AG08395 (cell line): ENCODE results near the gene PALM.
"Not testable (repeated sequence)": the region's sequence is repeated elsewhere in the genome, so short reads cannot be mapped to it uniquely, and the experiment has no call there.

Source experiments
- DNase-seq: peaks from one replicate; pipeline ENCODE4 v3.0.0; 2012; ENCODE audit warnings: mixed read lengths, low spot score

The PALM gene

DNA sequence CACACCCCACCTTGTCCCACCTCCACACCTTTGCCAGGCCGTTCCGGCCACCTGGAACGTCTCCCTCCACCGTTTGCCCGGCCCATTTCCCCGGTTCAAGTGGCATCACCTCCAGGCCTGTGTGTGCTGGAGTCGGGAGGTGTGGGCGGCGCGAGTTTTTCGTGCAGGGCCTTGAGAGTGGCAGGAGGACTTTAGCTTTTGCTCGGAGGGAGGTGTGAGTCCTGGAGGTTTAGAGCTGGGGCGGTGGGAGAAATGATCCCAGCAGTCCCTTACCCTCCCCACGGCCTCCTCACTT is 4.3 kb upstream of the PALM start:
- DNase-seq, result no peak

DNA sequence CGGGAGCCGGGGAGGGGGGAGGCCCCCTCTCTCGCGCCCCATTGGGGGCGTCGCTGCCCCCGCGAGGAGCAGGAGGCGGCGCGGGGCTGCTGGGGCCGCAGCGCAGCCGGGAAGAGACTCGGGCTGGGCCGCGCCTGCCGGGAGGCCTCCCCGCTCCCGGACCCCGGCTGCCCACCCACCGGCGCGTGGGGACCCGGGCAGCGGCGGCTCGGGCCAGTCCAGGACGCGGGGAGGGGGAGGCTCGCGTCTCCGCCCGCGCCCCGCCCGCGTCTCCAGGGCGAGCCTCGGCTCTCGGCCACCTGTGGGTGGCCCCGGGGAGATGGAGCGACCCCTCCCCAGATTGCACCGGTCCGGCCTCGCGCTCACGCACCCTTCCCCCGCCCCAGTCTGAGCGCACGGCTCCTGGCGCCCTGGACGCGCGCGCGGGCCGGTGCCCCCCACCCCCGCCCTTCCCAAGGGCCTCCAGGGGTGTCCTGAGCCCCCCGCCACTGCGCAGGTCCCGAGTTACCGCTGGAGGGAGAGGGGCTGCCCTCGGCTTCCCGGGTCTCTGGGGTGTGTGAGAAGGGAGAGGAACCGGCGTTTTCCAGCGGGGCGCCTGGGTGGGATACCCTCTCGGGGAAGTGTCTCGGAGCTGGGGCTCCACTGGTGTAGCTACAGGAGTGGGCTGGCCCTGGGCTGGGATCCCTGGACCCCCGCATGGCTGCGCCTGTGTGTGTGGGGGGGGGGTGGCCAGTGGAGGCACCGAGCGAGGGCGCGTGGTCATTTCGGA is 645 bp downstream of the PALM start:
- no peak for DNase-seq

DNA sequence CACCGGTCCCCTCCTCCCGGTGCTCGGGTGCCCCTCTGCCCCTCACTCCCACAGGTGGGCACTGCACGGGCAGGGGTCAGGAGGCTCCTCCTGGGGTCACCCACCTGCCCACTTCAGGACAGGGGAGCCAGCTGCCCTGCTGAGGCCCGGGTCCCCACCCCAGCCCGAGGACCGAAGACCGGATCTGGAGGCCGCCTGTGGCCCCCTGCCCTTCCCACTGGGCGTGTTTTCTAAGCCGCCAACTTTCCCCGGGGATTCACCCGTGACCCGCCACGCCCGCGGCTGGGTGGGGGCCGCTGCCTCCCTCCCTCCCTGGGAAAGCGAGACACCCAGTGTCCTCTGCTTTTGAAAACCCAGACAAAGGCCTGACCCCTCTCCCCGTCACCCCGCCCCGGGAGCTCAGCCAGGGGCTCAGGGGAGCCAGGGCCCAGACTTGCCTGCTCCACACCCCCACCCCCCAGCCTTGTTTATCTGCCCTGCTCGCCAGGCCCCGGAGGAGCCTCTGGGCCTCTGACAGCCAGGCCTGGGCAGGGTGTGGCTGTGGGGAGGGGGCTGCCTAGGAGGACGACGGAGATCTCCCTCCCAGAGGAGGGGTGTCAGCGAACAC is 1.3 kb downstream of the PALM start:
- no peak for DNase-seq

DNA sequence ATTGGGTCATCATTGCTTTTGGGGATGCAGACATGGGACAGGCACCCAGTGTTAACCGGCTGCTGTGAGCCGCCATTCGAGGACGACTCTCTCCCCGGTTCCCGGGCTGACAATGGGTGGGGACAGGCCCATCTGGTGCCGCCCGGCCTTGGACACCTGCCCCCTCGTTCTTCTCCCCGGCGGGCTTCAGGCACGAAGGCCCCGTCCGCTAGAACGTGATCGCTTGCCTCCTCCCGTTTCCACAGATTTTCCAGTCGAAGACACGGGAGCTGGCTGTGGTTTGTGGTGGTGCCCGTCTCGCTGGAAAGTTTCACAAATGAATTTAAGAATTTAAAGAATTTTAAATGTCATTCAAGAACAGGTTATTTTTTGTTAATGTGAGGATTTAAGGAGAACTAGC is 2.0 kb downstream of the PALM start:
- no peak for DNase-seq

DNA sequence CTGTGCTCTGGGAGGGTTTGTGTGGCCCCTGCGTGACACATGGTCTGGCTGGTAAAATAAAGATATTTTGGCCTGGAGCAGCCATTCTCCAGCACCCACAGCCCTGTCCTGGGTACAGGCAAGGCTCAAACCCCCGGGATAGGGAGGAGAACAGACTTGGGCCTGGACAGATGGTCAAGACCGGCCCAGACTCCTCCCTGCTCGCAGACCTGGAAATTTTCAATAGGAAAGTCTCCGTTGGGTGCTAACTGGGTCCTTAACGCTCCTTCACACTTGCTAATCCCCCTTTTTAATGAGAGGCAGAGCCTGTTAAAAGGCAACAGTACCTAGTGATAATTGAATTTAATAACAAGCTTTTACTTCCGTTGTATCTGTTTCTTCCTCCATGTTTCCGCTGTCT is 2.5 kb downstream of the PALM start:
- no peak for DNase-seq

DNA sequence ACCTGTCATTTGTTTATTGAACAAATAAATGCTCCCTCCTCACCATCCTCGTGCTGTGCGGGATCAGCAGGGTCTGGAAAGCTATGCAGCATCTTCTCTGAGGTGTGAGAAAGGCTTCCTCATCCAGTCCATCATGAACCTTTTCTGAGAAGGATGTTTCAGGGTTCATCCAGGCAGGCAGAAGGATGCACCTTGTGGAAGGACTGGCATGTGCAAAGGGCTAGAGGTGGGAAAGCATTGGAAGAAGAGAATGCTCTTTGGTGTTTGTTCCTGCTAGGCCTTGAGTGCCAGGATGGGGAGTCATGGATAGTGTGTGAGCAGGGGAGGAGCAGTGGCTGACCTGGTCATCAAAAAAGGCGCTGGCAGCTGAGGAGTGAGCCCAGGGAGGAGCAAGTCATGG is 6.6 kb downstream of the PALM start:
- DNase-seq, result no peak

GRCh38 chr19:718251-718951 is 9.7 kb downstream of the PALM start:
- no peak for DNase-seq

DNA sequence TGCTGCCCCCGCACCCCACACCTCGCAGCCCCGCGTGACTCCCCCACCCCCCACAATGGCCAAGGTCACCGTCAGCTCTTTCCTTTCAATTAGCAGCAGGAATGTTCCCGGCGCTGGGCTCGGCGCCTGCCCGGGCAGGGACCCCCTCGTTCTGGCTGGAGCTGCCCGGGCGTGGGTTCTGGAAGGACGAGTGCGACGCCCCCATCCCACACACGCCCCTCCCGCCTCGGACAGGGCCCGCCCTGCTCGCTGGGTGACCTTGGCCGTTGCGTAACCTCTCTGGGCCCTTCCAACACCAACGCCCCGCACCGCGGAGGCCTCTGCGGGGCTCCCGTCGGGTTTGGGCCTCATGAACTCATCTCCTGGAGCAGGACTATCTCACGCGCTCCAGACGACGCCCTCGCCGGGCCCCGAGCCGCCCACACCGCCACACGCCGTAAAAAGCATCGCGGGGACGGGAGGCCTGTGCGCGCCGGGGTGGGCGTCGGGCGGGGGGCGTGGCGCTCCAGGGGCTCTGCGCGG is 10.3 kb downstream of the PALM start:
- DNase-seq, result no peak

- no peak for DNase-seq
Measured at GRCh38 chr19:719636-720344, 11.1 kb downstream of the PALM start.

DNA sequence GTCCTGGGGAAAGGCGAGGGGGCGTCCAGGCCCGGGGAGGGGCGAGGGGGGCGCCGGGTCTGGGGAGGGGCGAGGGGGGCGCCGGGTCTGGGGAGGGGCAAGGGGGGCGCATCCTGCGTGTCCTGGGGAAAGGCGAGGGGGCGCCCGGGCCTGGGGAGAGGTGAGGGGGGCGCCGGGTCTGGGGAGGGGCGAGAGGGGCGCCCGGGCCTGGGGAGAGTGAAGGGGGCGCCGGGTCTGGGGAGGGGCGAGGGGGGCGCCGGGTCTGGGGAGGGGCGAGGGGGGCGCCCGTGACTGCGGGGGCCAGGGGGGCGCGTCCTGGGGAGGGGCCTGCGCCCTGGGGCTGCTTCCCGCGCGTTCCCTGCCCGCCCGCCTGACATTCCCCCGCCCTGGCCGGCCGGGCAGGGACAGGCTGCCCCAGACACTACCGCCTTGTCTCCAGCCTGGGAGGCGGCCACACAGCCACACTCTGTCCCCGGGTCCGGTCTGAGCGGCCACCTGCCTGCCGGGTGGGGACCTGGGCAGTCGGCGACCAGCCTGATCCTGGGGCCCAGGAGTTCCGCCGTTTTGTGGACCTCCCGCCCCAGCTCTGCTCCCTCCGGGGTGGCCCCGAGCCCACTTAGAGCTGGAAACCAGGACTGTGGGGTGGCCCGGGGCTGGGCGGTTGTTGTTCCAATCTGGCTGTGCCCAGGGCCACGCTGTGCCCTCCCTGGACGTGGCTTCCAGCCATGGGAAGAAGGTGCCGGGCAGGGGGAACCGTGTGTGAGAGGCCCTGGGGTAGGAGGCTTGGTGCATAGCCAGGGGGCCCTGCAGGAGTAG is 11.8 kb downstream of the PALM start:
- no peak for DNase-seq

- DNase-seq, result no peak
Measured at GRCh38 chr19:722553-723101, 13.9 kb downstream of the PALM start.

DNA sequence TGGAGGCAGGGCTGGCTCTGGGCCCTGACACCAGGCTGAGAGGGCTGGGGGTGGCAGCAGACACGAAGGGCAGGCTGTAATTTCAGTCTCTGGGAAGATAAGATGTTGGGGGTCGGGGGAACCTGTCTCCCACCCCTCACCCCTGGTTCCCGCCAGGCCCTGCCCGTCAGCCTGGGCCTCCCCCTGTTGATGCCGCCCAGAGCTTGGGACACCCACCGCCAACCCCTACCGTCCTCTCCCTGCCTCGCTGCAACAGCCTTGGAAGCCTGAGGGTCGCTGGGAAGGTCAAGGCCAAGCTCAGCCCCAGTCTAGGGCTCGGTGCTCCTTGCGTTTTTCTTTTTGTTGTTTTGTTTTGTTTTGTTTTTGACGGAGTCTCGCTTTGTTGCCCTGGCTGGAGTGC is 14.5 kb downstream of the PALM start:
- no peak for DNase-seq

GRCh38 chr19:723714-724113 is 15.0 kb downstream of the PALM start:
- no peak for DNase-seq

- DNase-seq, result no peak
Measured at GRCh38 chr19:725461-726089, 16.8 kb downstream of the PALM start.

DNA sequence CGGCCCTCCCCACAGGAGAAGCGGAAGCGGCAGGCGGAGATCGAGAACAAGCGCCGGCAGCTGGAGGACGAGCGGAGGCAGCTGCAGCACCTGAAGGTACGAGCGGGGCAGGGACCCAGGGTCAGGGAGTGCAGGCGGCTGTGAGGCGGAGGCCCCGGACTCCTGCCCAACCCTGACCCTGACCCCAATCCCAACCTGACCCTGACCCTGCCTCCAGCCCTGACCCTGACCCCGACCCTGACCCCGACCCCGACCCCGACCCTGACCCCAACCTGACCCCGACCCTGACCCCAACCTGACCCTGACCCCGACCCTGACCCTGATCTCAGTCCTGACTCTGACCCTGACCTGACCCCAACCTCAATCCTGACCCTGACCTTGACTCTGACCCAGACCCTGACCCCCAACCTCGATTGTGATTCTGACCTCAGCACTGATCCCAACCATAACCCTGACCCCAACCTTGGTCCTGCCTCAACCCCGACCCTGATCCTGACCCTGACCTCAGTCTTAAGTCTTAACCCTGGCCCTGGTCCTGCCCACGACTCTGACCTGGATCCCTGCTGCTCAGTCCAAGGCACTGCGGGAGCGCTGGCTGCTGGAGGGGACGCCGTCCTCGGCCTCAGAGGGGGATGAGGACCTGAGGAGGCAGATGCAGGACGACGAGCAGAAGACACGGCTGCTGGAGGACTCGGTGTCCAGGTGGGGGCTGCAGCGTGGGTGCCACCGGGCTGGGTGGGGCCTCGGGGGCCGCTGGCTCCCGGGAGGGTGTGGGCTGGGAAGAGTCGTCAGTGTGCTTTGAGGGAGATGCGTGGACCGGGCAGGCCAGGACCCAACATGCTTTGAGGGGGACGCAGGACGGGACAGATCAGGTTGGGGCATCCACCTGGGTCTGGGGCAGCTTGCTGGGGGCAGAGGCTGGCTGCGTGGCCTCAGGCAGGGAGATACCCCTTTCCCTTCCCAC is 18.5 kb downstream of the PALM start:
- DNase-seq, result no peak

- no peak for DNase-seq
Measured at GRCh38 chr19:728011-728410, 19.3 kb downstream of the PALM start.

DNA sequence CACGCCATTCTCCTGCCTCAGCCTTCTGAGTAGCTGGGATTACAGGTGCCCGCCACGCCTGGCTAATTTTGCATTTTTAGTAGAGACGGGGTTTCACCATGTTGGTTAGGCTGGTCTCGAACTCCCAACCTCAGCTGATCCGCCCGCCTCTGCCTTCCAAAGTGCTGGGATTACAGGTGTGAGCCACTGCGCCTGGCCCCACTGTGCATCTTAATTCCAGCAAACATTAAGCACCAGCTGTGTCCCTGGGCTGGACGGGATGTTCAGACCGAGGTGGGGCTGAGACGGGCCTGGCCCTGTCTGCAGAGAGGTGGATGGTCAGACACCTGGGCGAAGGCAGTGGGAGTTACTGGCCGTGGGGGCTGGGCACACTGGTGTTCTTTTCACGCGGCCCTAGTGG is 20.8 kb downstream of the PALM start:
- DNase-seq, result not testable (repeated sequence)

- DNase-seq, result no peak
Measured at GRCh38 chr19:729965-730668, 21.4 kb downstream of the PALM start.

DNA sequence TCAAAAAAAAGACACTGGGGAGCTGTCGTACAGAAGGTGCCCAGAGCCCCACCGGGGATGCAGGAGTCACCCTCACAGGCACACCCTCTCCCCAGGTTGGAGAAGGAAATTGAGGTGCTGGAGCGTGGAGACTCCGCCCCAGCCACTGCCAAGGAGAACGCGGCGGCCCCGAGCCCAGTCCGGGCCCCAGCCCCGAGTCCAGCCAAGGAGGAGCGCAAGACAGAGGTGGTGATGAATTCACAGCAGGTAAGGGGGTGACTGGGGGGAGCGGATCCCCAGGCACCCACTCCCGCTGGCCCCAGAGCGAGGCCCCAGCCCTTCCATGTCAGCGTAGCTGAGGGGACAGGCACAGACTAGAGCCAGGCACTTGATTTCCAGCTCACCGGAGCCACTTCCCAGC is 22.3 kb downstream of the PALM start:
- DNase-seq, result no peak
